RWPE2 (cell line): Measurements from ENCODE around the gene TPM2.

ENCODE experiments used
- ATAC-seq: fragments of 200-7000 bp; cut with Tn5 transposase; 3 replicates; pipeline ENCODE4 v1.9.1; 2021; ENCODE audit warnings: low read depth
- DNase-seq: peaks from one replicate; pipeline ENCODE4 v3.0.0-alpha.2; 2020; ENCODE audit warnings: low spot score
- H3K27ac ChIP-seq: fragments of 450-650 bp; 2 replicates; pipeline ENCODE4 v1.5.1; 2017; ENCODE audit warnings: mild to moderate bottlenecking; ENCODE audit not compliant: poor library complexity, severe bottlenecking
- H3K27me3 ChIP-seq: fragments of 250-450 bp; sonication (Bioruptor Pico); 2 replicates; pipeline ENCODE4 v1.5.1; 2021; ENCODE audit warnings: mild to moderate bottlenecking, moderate library complexity; ENCODE audit not compliant: insufficient read depth, poor library complexity, severe bottlenecking
- H3K36me3 ChIP-seq: fragments of 250-450 bp; sonication (Bioruptor Pico); 2 replicates; pipeline ENCODE4 v1.5.1; 2020; ENCODE audit warnings: low read depth, mild to moderate bottlenecking, moderate library complexity
- H3K4me1 ChIP-seq: fragments of 250-450 bp; sonication (Bioruptor Pico); 2 replicates; pipeline ENCODE4 v1.5.1; 2021; ENCODE audit warnings: mild to moderate bottlenecking, moderate library complexity; ENCODE audit not compliant: insufficient read depth, poor library complexity, severe bottlenecking
- H3K4me3 ChIP-seq: fragments of 250-450 bp; sonication (Bioruptor Pico); 2 replicates; pipeline ENCODE4 v1.5.1; 2021; ENCODE audit warnings: mild to moderate bottlenecking, moderate library complexity; ENCODE audit not compliant: severe bottlenecking
- H3K9me3 ChIP-seq: fragments of 250-450 bp; sonication (Bioruptor Pico); 2 replicates; pipeline ENCODE4 v1.5.1; 2021; ENCODE audit warnings: mild to moderate bottlenecking, moderate library complexity; ENCODE audit not compliant: severe bottlenecking
- TF ChIP-seq, protein P1 (sequence below): fragments of 450-650 bp; IDR thresholded peaks from one replicate; pipeline ENCODE4 v1.5.1; 2017; ENCODE audit warnings: mild to moderate bottlenecking, moderate library complexity; ENCODE audit not compliant: poor library complexity, severe bottlenecking

TPM2 gene

GRCh38 chr9:35714579-35715252, 25.0 kb upstream of the TPM2 start:
- H3K27ac ChIP-seq: no peak overlapping the region
- ATAC-seq (no peak), DNase-seq (no peak)
- peaks cover 89% of the 10 kb centered on the region for H3K36me3 ChIP-seq
- no peaks in the 10 kb centered on the region for H3K27me3 ChIP-seq
- no peaks in the 10 kb centered on the region for H3K4me1 ChIP-seq
- no peak overlapping the region for H3K4me3 ChIP-seq
- TF ChIP-seq, protein P1, sequence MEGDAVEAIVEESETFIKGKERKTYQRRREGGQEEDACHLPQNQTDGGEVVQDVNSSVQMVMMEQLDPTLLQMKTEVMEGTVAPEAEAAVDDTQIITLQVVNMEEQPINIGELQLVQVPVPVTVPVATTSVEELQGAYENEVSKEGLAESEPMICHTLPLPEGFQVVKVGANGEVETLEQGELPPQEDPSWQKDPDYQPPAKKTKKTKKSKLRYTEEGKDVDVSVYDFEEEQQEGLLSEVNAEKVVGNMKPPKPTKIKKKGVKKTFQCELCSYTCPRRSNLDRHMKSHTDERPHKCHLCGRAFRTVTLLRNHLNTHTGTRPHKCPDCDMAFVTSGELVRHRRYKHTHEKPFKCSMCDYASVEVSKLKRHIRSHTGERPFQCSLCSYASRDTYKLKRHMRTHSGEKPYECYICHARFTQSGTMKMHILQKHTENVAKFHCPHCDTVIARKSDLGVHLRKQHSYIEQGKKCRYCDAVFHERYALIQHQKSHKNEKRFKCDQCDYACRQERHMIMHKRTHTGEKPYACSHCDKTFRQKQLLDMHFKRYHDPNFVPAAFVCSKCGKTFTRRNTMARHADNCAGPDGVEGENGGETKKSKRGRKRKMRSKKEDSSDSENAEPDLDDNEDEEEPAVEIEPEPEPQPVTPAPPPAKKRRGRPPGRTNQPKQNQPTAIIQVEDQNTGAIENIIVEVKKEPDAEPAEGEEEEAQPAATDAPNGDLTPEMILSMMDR: no peak
- H3K9me3 ChIP-seq: no peaks in the 10 kb centered on the region

GRCh38 chr9:35714123-35714522, 24.4 kb upstream of the TPM2 start:
- DNase-seq (no peak), ATAC-seq (no peak)
- Histone ChIP-seq H3K9me3 (no peaks in the 10 kb centered on the region), H3K36me3 (peaks cover 88% of the 10 kb centered on the region), H3K4me3 (no peak overlapping the region), H3K4me1 (no peaks in the 10 kb centered on the region), H3K27ac (no peak overlapping the region), H3K27me3 (no peaks in the 10 kb centered on the region)
- TF ChIP-seq, protein P1: no peak

GRCh38 chr9:35713578-35713977, 23.9 kb upstream of the TPM2 start:
- no peaks in the 10 kb centered on the region for H3K4me1 ChIP-seq
- no peak overlapping the region for H3K27ac ChIP-seq
- H3K36me3 ChIP-seq: peaks cover 88% of the 10 kb centered on the region
- no peak overlapping the region for H3K4me3 ChIP-seq
- H3K9me3 ChIP-seq: no peaks in the 10 kb centered on the region
- H3K27me3 ChIP-seq: no peaks in the 10 kb centered on the region
- DNase-seq: no peak
- no peak for ATAC-seq
- TF ChIP-seq, protein P1: no peak

DNA sequence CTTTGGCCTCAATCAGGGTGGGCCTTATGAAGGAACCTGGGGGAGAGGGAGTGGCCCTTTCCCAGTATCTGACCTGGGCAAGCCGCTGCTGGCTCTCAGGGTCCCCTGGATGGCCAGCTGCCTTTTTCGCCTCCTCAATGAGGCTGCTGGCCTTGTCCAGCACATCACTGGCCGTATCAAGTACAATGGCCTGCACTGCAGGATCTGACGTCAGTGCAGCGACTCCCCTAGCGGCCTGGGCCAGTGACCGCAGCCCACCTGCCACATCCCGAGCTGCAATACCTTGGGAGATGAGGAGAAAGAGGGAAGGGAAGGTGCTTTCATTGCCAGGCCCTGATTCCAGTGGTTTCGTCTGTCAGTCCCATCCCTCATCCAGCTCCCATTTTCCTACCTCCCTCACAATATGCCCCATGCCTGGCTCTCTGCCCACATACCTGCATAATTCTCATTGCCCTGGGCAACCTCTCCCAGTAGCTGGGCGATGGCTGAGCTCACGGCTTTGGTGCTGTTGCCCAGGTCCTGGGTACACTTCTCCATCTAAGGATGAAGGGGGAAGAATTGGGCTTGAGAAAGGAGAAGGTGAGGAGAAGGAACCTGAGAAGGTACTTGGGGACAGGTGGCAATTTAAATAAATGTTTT, 23.2 kb upstream of the TPM2 start:
- no peaks in the 10 kb centered on the region for H3K4me1 ChIP-seq
- peaks cover 88% of the 10 kb centered on the region for H3K36me3 ChIP-seq
- no peaks in the 10 kb centered on the region for H3K27me3 ChIP-seq
- DNase-seq (no peak), ATAC-seq (no peak)
- no peaks in the 10 kb centered on the region for H3K9me3 ChIP-seq
- no peak overlapping the region for H3K4me3 ChIP-seq
- TF ChIP-seq, protein P1: no peak
- no peak overlapping the region for H3K27ac ChIP-seq
